ENCODE measurements around the gene ATRAID. TPM values are rescaled to one million over a fixed set of nuclear protein-coding genes. Genes with fewer than 3 reads are reported as not detected.
A peak's percentile ranks its signal among the peaks of the same experiment; 100 is the strongest.
"Not testable (repeated sequence)": the region's sequence is repeated elsewhere in the genome, so short reads cannot be mapped to it uniquely, and the experiment has no call there.

ATRAID gene
- total RNA-seq, 1 donor: 216 TPM

GRCh38 chr2:27184115-27184514 lies 27.7 kb upstream of the ATRAID start:
- TF ChIP-seq CTCF (IDR thresholded peaks at IDR 0.05; ENCODE audit: insufficient read depth, low read length): no peak
- no peak overlapping the region for H3K4me3 ChIP-seq (ENCODE audit: low read depth, low read length)
- peak; percentile 49 for DNase-seq (ENCODE audit: low read depth)

GRCh38 chr2:27185331-27186026 lies 26.4 kb upstream of the ATRAID start:
- DNase-seq (ENCODE audit: low read depth): peak; percentile 90
- TF ChIP-seq CTCF (IDR thresholded peaks at IDR 0.05; ENCODE audit: insufficient read depth, low read length): no peak
- no peak overlapping the region for H3K4me3 ChIP-seq (ENCODE audit: low read depth, low read length)

GRCh38 chr2:27186613-27187345 lies 25.1 kb upstream of the ATRAID start:
- no peak for DNase-seq (ENCODE audit: low read depth)
- no peak for TF ChIP-seq CTCF (IDR thresholded peaks at IDR 0.05; ENCODE audit: insufficient read depth, low read length)
- H3K4me3 ChIP-seq (ENCODE audit: low read depth, low read length): no peak overlapping the region

- H3K4me3 ChIP-seq (ENCODE audit: low read depth, low read length): no peak overlapping the region
- no peak for DNase-seq (ENCODE audit: low read depth)
- no peak for TF ChIP-seq CTCF (IDR thresholded peaks at IDR 0.05; ENCODE audit: insufficient read depth, low read length)
Measured at GRCh38 chr2:27189989-27190388, 21.9 kb upstream of the ATRAID start.

GRCh38 chr2:27191070-27191829 lies 20.6 kb upstream of the ATRAID start:
- peak; percentile 81 for DNase-seq (ENCODE audit: low read depth)
- peak; percentile 79 for TF ChIP-seq CTCF (IDR thresholded peaks at IDR 0.05; ENCODE audit: insufficient read depth, low read length)
- H3K4me3 ChIP-seq (ENCODE audit: low read depth, low read length): no peak overlapping the region

- H3K4me3 ChIP-seq (ENCODE audit: low read depth, low read length): no peak overlapping the region
- TF ChIP-seq CTCF (IDR thresholded peaks at IDR 0.05; ENCODE audit: insufficient read depth, low read length): no peak
- no peak for DNase-seq (ENCODE audit: low read depth)
Measured at GRCh38 chr2:27194538-27195354, 17.1 kb upstream of the ATRAID start.

- H3K4me3 ChIP-seq (ENCODE audit: low read depth, low read length); DNase-seq (ENCODE audit: low read depth): not testable (repeated sequence)
Measured at GRCh38 chr2:27195799-27196198, 16.0 kb upstream of the ATRAID start.

GRCh38 chr2:27198068-27198467 lies 13.8 kb upstream of the ATRAID start:
- not testable (repeated sequence) for H3K4me3 ChIP-seq (ENCODE audit: low read depth, low read length); DNase-seq (ENCODE audit: low read depth)
